Adrenal gland (tissue), 12 donors: ENCODE measurements around the gene PTH2. TPM values are rescaled to one million over a fixed set of nuclear protein-coding genes. Genes with fewer than 3 reads are reported as not detected.

Experiments
- DNase-seq, 7 donors: peaks; one replicate each; pipeline ENCODE4 v3.0.0-alpha.2; 2019 to 2020
- H3K27ac ChIP-seq, 5 donors: fragments of 200-600 bp; sonication (generic) in 4 of 5; 1 replicate in 3 of 5; 2 replicates in 2 of 5; pipeline versions ENCODE4 v1.5.1 to v1.8.0; 2016 to 2020; ENCODE audit warnings: mild to moderate bottlenecking in 1 of 5
- H3K27me3 ChIP-seq: fragments of 200-600 bp; 2 replicates; pipeline ENCODE4 v1.8.0; 2021
- H3K36me3 ChIP-seq, 2 donors: fragments of 200-600 bp; replicated peaks in 1 of 2; 1 replicate in 1 of 2; 2 replicates in 1 of 2; pipeline versions ENCODE4 v1.5.1 to v1.8.0; 2018 to 2022
- H3K4me1 ChIP-seq, 2 donors: fragments of 200-600 bp; replicated peaks in 1 of 2; 1 replicate in 1 of 2; 2 replicates in 1 of 2; pipeline versions ENCODE4 v1.5.1 to v1.8.0; 2018 to 2021
- H3K4me3 ChIP-seq, 4 donors: fragments of 200-600 bp; sonication (generic) in 3 of 4; one replicate each; pipeline ENCODE4 v1.5.1; 2016 to 2018
- H3K9me3 ChIP-seq, 3 donors: fragments of 200-600 bp; sonication (generic) in 1 of 3; replicated peaks in 1 of 3; 1 replicate in 2 of 3; 2 replicates in 1 of 3; pipeline versions ENCODE4 v1.5.1 to v1.8.0; 2016 to 2021
- CTCF ChIP-seq, 6 experiments: fragments of 450-650 bp in 4 of 6; fragments of 200-600 bp in 2 of 6; sonication (generic) in 1 of 6; IDR thresholded peaks; 1 replicate in 5 of 6; 2 replicates in 1 of 6; pipeline versions ENCODE4 v1.5.1 to v1.8.0; 2016 to 2021; ENCODE audit warnings: antibody characterized with exemption in 6 of 6, mild to moderate bottlenecking in 2 of 6, moderate library complexity in 1 of 6
- POLR2A ChIP-seq, 2 donors: fragments of 450-650 bp; IDR thresholded peaks; one replicate each; pipeline ENCODE4 v1.6.1; 2017; ENCODE audit warnings: antibody characterized with exemption in 2 of 2, mild to moderate bottlenecking in 2 of 2, moderate library complexity in 1 of 2
- WGBS, 4 donors: extraction: QIAGEN DNeasy Blood & Tissue Kit in 2 of 4; methylation state at CpG; one replicate each; pipeline versions ENCODE4 v1.1.5 to v1.1.7; 2013 to 2017; 5-methylcytosine and 5-hydroxymethylcytosine counted together
- intact Hi-C, 2 donors: fragments of 100-400 bp; cut with DNase I; formaldehyde crosslinking; loops; one replicate each; pipeline versions ENCODE4 v1.14.1 to v1.15.0; 2022 to 2023
- polyA plus RNA-seq, 3 donors: library from polyadenylated mRNA; stranded (reverse); fragments of 200-250 nt in 2 of 3; fragments of 350-450 nt in 1 of 3; fragmentation: Illumina TruSeq in 1 of 3; extraction: RNeasy Lipid Tissue Mini Kit (QIAGEN cat#74804) in 1 of 3; gene quantifications; one replicate each; pipeline ENCODE4 v1.2.3, GENCODE V29; 2013 to 2014
- total RNA-seq, 9 donors: library from RNA; depleted of rRNA in 4 of 9; stranded (reverse); fragments of >200 nt in 4 of 9; fragments of 120-200 nt in 1 of 9; fragmentation: NEBNext Ultra II Directional in 1 of 9; extraction: Animal tissue kit (Norgen Biotek cat#: 25700) in 1 of 9; gene quantifications; one replicate each; pipeline versions ENCODE4 v1.1.0 to v1.2.4, GENCODE V29; 2013 to 2023
- donor health status: healthy with polysubstance abuse.
- donor health status: Bipolar disorder and iron deficiency.
- donor health status: DM: yes; HTN: yes; CAD: no.
- donor health status: DM: no; HTN: no; CAD: no.
- donor health status: DM: no; HTN: no; CAD: no.
- donor health status: DM: yes; HTN: yes; CAD: no.

Gene PTH2
- total and polyA plus RNA-seq, 12 donors = not detected

DNA sequence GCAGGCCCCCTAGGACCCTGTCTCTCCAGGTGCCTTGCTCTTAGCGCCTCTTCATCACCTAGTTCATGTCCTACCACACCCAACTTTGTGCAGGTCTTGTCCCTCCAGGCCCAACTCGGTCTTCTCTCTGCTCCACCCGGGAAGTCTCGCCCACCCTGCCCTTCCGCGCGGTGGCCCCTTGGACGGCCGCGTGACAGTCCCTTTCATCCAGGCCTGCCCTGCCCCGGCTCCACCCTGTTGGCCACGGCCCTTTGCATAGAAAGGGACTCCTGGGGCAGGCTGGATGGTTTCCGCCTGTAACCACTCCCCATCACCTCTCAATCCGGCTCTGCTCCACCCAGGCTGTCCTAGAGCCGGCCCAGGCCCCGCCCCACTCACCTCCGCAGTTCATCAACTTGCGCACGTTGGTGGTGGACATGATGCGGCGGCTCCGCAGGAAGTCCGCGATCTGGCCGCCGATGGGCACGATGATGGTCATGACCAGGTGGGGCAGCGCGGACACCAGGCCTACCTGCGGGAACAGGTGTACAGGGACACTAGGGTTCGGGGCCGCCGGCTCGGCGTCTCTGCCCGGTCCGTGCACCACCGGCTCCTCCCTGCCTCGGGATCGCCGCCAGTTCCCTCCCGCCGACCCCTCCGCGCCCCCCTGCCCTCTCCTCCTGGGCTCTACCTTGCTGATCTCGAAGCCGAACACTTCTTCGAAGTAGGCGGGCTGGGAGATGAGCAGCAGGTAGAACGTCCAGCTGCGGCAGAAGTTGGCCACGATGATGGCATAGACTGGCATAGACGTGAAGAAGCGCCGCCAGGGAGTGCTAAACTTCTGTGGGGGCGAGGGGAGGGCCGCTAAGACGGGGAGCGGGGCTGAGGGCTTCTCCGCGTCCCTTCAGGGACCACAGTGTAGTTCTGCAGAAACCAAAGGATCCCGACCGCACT, 9.2 kb upstream of the PTH2 start:
- Histone ChIP-seq H3K27me3 (peaks cover 75% of the 10 kb centered on the region), H3K4me1 (peaks cover 0 to 6% of the 10 kb centered on the region in 2 donors), H3K4me3 (no peak overlapping the region), H3K27ac (no peak overlapping the region), H3K36me3 (no peaks in the 10 kb centered on the region), H3K9me3 (no peaks in the 10 kb centered on the region)
- WGBS, 4 donors = 9 to 23% (median 12%) methylated on average over 13 to 63 of the region's 63 CpGs
- TF ChIP-seq CTCF (IDR thresholded peaks at IDR 0.05) = no peak
- no peak for TF ChIP-seq POLR2A (IDR thresholded peaks at IDR 0.05)
- intact Hi-C loops = no loop called here
- DNase-seq = no peak

DNA sequence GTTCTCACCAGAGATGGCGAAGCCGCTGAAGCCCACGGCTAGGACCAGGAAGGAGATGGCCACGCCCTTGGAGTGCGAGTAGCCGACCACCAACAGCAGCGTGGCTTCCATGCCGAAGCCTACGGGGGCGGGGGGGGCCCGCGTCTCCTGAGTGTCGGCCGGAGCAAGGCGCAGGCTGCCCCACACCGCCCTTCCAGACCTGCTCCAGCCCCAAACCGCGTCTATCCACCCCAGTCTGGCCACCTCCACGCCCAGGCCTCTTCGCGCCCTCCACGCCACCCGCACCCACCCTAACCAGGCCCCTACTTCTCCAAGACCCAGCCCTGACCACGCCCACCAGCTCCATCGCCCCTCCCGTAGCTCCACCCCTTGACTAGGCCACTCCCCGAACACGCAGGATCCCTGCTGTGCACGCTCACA, 8.1 kb upstream of the PTH2 start:
- Histone ChIP-seq H3K4me1 (peaks cover 0 to 6% of the 10 kb centered on the region in 2 donors), H3K4me3 (no peak overlapping the region), H3K9me3 (no peaks in the 10 kb centered on the region), H3K36me3 (no peaks in the 10 kb centered on the region), H3K27ac (no peak overlapping the region), H3K27me3 (peaks cover 82% of the 10 kb centered on the region)
- WGBS, 4 donors = 39 to 59% (median 53%) methylated on average over 13 to 29 of the region's 29 CpGs
- TF ChIP-seq CTCF (IDR thresholded peaks at IDR 0.05) (no peak), POLR2A (IDR thresholded peaks at IDR 0.05) (no peak)
- intact Hi-C loops = no loop called here
- no peak for DNase-seq

DNA sequence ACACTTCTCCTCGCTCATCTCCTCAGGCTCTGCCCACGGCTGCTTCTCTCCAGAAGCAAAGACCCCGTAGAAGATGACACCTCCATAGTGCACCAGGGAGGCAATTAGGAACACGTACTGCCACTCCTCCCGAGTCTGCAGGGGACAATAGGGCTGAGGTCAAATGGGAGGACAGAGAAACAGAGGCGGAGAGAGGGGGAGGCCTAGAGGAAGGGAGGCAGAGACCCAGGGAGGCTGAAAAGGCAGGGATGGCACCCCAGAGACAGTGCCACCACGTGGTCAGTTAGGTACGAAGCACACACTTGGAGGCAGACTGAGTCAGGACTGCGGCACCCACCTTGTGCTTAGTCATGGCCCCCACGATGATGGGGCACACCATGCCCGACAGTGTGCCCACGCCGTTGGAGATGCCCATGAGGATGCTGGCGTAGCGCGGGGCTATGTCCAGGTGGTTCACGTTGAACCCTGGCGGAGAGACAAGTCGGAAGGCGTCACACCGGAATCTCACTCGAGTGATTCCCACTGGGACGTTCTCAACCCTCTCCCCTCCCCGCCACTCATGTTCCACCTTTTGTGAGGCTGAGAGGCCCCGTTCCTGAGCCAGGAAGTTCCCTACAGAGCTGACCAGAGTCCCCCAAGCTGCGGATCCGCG, 7.6 kb upstream of the PTH2 start:
- H3K27me3 ChIP-seq = peaks cover 82% of the 10 kb centered on the region
- WGBS, 4 donors = 51 to 66% (median 57%) methylated on average over 23 to 28 of the region's 28 CpGs

More for the DNA sequence above, 7.6 kb upstream of the PTH2 start:
- no peaks in the 10 kb centered on the region for H3K9me3 ChIP-seq
- DNase-seq = no peak
- no peak overlapping the region for H3K27ac ChIP-seq
- intact Hi-C loops = no loop called here
- H3K36me3 ChIP-seq = no peaks in the 10 kb centered on the region
- H3K4me3 ChIP-seq = no peak overlapping the region
- TF ChIP-seq CTCF (IDR thresholded peaks at IDR 0.05) (no peak), POLR2A (IDR thresholded peaks at IDR 0.05) (no peak)
- peaks cover 0 to 6% of the 10 kb centered on the region in 2 donors for H3K4me1 ChIP-seq
